Fibroblast of lung (primary cell): ENCODE results near the gene FGF1. TPM values are rescaled to one million over a fixed set of nuclear protein-coding genes. Genes with fewer than 3 reads are reported as not detected.

Source experiments
- DNase-seq, 2 donors: peaks; one replicate each; pipeline versions ENCODE4 v3.0.0 to v3.0.0-alpha.2; 2010; ENCODE audit warnings: low read depth in 2 of 2
- H2AFZ ChIP-seq: 2 replicates; pipeline ENCODE4 v1.5.1; 2012; ENCODE audit warnings: low read length, control low read depth, inconsistent platforms
- H3K27ac ChIP-seq: 2 replicates; pipeline ENCODE4 v1.5.1; 2011; ENCODE audit warnings: low read length, control low read depth; ENCODE audit not compliant: insufficient read depth
- H3K27me3 ChIP-seq: 2 replicates; pipeline ENCODE4 v1.5.1; 2011; ENCODE audit warnings: mild to moderate bottlenecking, low read length; ENCODE audit not compliant: control insufficient read depth, insufficient read depth
- H3K36me3 ChIP-seq: 2 replicates; pipeline ENCODE4 v1.5.1; 2011; ENCODE audit warnings: low read length; ENCODE audit not compliant: control insufficient read depth, insufficient read depth
- H3K4me1 ChIP-seq: 2 replicates; pipeline ENCODE4 v1.5.1; 2011; ENCODE audit warnings: low read length; ENCODE audit not compliant: control insufficient read depth, insufficient read depth; ENCODE audit errors: extremely low read depth
- H3K4me2 ChIP-seq: 2 replicates; pipeline ENCODE4 v1.5.1; 2011; ENCODE audit warnings: low read length, control low read depth; ENCODE audit not compliant: insufficient read depth; ENCODE audit errors: extremely low read depth
- H3K4me3 ChIP-seq, 4 experiments: fragments of 200-600 bp in 1 of 4; sonication (generic) in 1 of 4; replicated peaks in 1 of 4; 2 replicates each; pipeline ENCODE4 v1.5.1; 2011 to 2016; ENCODE audit warnings: low read length in 4 of 4, low read depth in 3 of 4, mild to moderate bottlenecking in 3 of 4, control low read depth in 2 of 4, inconsistent platforms in 1 of 4, mixed read lengths in 1 of 4; ENCODE audit not compliant: insufficient read depth in 1 of 4; ENCODE audit errors: control extremely low read depth in 1 of 4
- H3K79me2 ChIP-seq: 2 replicates; pipeline ENCODE4 v1.5.1; 2012; ENCODE audit warnings: mild to moderate bottlenecking, low read length, inconsistent platforms; ENCODE audit not compliant: control insufficient read depth, insufficient read depth
- H3K9ac ChIP-seq: 2 replicates; pipeline ENCODE4 v1.5.1; 2011; ENCODE audit warnings: mild to moderate bottlenecking, low read length, control low read depth; ENCODE audit not compliant: insufficient read depth
- H3K9me3 ChIP-seq: 2 replicates; pipeline ENCODE4 v1.5.1; 2012; ENCODE audit warnings: low read depth, low read length; ENCODE audit not compliant: control insufficient read depth, insufficient read depth
- H4K20me1 ChIP-seq: 2 replicates; pipeline ENCODE4 v1.5.1; 2011; ENCODE audit warnings: low read length; ENCODE audit not compliant: control insufficient read depth, insufficient read depth; ENCODE audit errors: extremely low read depth
- EZH2 ChIP-seq: IDR thresholded peaks from 2 replicates; pipeline ENCODE4 v1.5.1; 2012; ENCODE audit warnings: low read length, control low read depth, mild to moderate bottlenecking; ENCODE audit errors: missing control alignments
- polyA plus RNA-seq, 2 donors: library from polyadenylated mRNA; depleted of rRNA in 1 of 2; stranded (reverse) in 1 of 2; unstranded in 1 of 2; fragments of >200 nt; gene quantifications; 2 replicates each; pipeline ENCODE4 v1.2.1, GENCODE V29; 2011 to 2012; ENCODE audit warnings: missing spikeins in 1 of 2
- total RNA-seq: library from RNA; depleted of rRNA; stranded (reverse); fragments of >200 nt; gene quantifications from 2 replicates; pipeline ENCODE4 v1.2.1, GENCODE V29; 2014
- TF ChIP-seq, protein P1 (sequence below), 2 donors: IDR thresholded peaks in 1 of 2; conservative IDR thresholded peaks in 1 of 2; 1 replicate in 1 of 2; 2 replicates in 1 of 2; pipeline ENCODE4 v1.5.1; 2011 to 2012; ENCODE audit warnings: low read length in 2 of 2, control low read depth in 1 of 2, inconsistent platforms in 1 of 2, low read depth in 1 of 2, mild to moderate bottlenecking in 1 of 2

FGF1 gene
- total and polyA plus RNA-seq, 2 donors (not counting 1 experiment from before 2014, with no cell fraction given), result 3.5 to 17.7 TPM

DNA sequence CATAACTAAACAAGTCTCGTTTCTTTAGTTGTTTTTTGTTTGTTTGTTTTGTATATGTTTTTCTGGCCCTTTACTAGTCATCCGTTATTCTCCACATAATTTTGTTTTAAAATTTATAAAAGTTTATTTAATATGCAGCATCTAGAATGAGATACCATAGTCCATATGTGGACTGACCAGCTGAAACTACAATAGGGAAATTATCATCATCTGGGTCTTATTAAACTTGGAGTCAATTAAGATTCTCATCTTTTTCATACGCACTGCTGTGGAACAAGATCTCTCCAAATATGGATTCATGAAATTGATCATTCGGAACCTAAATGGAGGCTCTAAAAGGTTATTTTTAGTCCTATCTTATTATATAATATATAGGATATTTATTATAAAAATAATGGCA, 99.3 kb downstream of the FGF1 start:
- Histone ChIP-seq H3K79me2 (no peaks in the 10 kb centered on the region), H3K4me1 (no peaks in the 10 kb centered on the region), H3K36me3 (no peaks in the 10 kb centered on the region), H3K9me3 (no peaks in the 10 kb centered on the region), H3K9ac (no peak overlapping the region), H4K20me1 (no peaks in the 10 kb centered on the region), H3K27me3 (no peaks in the 10 kb centered on the region), H3K4me3 (no peak overlapping the region), H3K27ac (no peak overlapping the region), H3K4me2 (no peak overlapping the region), H2AFZ (no peak overlapping the region)
- TF ChIP-seq EZH2, result no peak
- TF ChIP-seq, protein P1, sequence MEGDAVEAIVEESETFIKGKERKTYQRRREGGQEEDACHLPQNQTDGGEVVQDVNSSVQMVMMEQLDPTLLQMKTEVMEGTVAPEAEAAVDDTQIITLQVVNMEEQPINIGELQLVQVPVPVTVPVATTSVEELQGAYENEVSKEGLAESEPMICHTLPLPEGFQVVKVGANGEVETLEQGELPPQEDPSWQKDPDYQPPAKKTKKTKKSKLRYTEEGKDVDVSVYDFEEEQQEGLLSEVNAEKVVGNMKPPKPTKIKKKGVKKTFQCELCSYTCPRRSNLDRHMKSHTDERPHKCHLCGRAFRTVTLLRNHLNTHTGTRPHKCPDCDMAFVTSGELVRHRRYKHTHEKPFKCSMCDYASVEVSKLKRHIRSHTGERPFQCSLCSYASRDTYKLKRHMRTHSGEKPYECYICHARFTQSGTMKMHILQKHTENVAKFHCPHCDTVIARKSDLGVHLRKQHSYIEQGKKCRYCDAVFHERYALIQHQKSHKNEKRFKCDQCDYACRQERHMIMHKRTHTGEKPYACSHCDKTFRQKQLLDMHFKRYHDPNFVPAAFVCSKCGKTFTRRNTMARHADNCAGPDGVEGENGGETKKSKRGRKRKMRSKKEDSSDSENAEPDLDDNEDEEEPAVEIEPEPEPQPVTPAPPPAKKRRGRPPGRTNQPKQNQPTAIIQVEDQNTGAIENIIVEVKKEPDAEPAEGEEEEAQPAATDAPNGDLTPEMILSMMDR (conservative IDR thresholded peaks at IDR 0.05 in 1 of 2, IDR thresholded peaks at IDR 0.05 in 1 of 2; ENCODE audit: low read depth in 1 of 2, low read length in 2 of 2), result no peak
- DNase-seq, result no peak

DNA sequence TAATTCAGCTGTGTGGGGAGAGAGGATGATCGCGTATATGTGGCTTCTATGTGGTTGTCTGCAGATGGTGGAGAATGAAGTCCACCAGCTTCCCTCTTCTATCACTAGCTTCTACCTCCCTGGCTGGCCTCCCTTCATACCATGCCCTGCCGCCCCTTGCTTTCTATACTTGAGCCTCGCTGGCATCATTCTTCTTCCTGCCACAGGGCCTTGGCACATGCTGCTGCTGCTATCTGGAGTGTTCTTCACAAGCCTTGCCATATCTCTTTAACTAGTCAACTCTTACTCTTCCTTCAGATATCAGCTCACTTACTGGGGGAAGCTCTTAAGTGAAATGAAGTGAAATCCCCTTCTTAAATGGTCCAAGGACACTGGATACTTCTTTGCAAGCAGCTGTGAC, 100.4 kb downstream of the FGF1 start:
- Histone ChIP-seq H4K20me1 (no peaks in the 10 kb centered on the region), H2AFZ (no peak overlapping the region), H3K36me3 (no peaks in the 10 kb centered on the region), H3K79me2 (no peaks in the 10 kb centered on the region), H3K27ac (no peak overlapping the region), H3K4me2 (no peak overlapping the region), H3K9ac (no peak overlapping the region), H3K27me3 (no peaks in the 10 kb centered on the region), H3K4me1 (no peaks in the 10 kb centered on the region), H3K4me3 (no peak overlapping the region), H3K9me3 (no peaks in the 10 kb centered on the region)
- no peak for TF ChIP-seq EZH2
- TF ChIP-seq, protein P1 (conservative IDR thresholded peaks at IDR 0.05 in 1 of 2, IDR thresholded peaks at IDR 0.05 in 1 of 2; ENCODE audit: low read depth in 1 of 2, low read length in 2 of 2), result no peak
- no peak for DNase-seq

DNA sequence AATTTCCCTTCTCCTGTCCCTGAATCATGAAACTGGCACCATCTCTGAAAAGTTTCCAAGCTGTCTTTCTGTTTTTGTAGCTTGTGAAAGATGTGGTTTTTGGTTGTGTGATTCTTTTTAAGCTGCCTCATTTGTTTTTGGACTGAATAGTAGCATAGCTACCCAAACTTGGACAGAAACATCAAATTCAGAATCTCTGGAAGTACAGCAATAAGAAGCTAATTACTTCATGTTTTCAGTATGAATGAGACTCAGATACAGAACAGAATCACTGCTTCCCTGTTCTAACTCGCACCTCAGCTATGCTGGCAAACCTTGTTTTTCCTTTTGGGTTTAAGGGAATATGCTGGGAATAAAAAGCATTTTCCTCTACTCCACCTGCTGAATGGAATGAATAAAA, 101.0 kb downstream of the FGF1 start:
- Histone ChIP-seq H3K4me2 (no peak overlapping the region), H3K4me3 (no peak overlapping the region), H2AFZ (no peak overlapping the region), H3K79me2 (no peaks in the 10 kb centered on the region), H3K9me3 (no peaks in the 10 kb centered on the region), H4K20me1 (no peaks in the 10 kb centered on the region), H3K4me1 (no peaks in the 10 kb centered on the region), H3K9ac (no peak overlapping the region), H3K27ac (no peak overlapping the region), H3K27me3 (no peaks in the 10 kb centered on the region), H3K36me3 (no peaks in the 10 kb centered on the region)
- TF ChIP-seq EZH2, result no peak
- TF ChIP-seq, protein P1 (conservative IDR thresholded peaks at IDR 0.05 in 1 of 2, IDR thresholded peaks at IDR 0.05 in 1 of 2; ENCODE audit: low read depth in 1 of 2, low read length in 2 of 2), result no peak
- peak in 1 of 2 donors; percentile 52 for DNase-seq
